ENCODE results near the gene MCCC1.

MCCC1 gene

DNA sequence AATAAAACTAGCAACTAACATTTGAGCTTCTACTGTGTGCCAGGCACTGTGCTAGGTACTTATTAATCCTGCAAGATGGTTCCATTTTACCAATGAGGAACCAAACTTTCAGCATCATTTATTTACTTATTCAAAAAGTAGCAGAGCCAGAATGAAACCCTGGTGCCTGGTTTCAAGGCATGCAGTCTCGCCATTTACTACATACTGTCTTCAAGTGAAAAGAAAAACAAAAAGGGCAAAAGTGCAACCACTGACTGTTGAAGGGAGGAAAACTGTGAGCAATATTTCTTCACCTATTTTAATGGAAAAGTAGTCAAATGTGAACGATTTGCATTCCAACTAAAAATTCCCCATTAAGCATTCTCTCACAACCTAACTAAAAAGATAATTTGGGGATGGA is 127.7 kb downstream of the MCCC1 start:
- DNase-seq (ENCODE audit: low read depth), result no peak
- TF ChIP-seq, protein P1, sequence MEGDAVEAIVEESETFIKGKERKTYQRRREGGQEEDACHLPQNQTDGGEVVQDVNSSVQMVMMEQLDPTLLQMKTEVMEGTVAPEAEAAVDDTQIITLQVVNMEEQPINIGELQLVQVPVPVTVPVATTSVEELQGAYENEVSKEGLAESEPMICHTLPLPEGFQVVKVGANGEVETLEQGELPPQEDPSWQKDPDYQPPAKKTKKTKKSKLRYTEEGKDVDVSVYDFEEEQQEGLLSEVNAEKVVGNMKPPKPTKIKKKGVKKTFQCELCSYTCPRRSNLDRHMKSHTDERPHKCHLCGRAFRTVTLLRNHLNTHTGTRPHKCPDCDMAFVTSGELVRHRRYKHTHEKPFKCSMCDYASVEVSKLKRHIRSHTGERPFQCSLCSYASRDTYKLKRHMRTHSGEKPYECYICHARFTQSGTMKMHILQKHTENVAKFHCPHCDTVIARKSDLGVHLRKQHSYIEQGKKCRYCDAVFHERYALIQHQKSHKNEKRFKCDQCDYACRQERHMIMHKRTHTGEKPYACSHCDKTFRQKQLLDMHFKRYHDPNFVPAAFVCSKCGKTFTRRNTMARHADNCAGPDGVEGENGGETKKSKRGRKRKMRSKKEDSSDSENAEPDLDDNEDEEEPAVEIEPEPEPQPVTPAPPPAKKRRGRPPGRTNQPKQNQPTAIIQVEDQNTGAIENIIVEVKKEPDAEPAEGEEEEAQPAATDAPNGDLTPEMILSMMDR (conservative IDR thresholded peaks at IDR 0.05; ENCODE audit: low read length), result no peak
- no peak overlapping the region for H3K4me3 ChIP-seq (ENCODE audit: low read length)

DNA sequence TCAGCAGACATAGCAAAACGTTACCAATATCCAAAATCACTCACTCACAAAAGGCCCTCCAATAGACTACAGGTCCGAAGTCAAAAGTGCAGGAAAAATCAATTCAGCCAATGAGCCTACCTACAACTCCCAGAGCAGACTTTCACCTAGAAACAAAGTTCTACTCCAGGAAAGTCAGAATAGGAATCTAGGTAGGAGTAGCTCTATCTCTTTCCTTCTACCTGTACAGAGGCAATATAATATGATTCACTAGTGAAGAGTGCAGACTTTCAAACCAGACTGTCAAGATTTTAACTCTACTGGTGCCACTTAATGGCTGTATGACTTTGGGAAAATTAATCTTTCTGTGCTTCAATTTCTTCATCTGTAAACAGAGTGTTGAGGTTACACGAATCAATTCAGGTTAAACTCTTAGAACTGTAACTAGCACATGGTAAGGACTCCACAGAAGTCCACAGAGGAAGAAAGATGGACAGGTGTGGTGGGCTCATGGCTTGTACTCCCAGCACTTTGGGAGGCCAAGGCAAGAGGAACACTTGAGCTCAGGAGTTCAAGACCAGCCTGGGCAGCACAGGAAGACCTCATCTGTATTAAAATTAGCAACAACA is 128.4 kb downstream of the MCCC1 start:
- no peak overlapping the region for H3K4me3 ChIP-seq (ENCODE audit: low read length)
- TF ChIP-seq, protein P1 (conservative IDR thresholded peaks at IDR 0.05; ENCODE audit: low read length), result no peak
- DNase-seq (ENCODE audit: low read depth), result no peak

DNA sequence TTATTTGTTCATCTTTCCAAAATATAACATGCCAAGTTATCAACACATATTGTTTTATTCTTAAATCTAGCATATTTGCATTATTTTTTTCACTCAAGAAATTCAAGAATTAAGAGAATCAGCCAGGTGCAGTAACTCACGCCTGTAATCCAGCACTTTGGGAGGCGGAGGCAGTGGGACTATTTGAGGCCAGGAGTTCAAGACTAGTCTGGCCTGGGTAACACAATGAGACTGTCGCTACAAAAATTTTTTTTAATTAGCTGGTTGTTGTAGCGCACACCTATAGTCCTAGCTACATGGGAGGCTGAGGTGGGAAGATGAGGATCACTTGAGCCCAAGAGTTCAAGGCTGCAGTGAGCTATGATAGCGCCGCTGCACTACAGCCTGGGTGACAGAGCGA is 129.4 kb downstream of the MCCC1 start:
- H3K4me3 ChIP-seq (ENCODE audit: low read length), result no peak overlapping the region
- TF ChIP-seq, protein P1 (conservative IDR thresholded peaks at IDR 0.05; ENCODE audit: low read length), result no peak
- no peak for DNase-seq (ENCODE audit: low read depth)

DNA sequence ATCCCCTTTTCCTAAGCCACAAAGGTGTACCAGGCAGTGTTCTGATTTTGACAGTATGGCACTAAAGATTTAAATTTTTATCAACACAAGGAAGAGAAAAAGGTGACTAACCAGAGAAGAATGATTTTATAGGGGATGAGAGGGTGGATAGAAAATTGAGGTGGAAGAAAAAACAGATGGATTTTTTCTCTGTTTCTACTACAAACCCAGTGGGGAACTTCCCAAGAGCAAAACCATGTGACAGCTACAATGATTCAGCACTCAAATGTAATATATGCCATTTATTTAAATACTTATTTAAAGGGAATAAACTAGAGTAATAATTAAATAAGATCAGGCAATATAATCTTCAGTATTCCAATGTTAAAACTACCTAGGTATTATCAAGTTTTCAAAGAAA is 130.0 kb downstream of the MCCC1 start:
- TF ChIP-seq, protein P1 (conservative IDR thresholded peaks at IDR 0.05; ENCODE audit: low read length), result no peak
- H3K4me3 ChIP-seq (ENCODE audit: low read length), result no peak overlapping the region
- DNase-seq (ENCODE audit: low read depth), result peak; percentile 43

DNA sequence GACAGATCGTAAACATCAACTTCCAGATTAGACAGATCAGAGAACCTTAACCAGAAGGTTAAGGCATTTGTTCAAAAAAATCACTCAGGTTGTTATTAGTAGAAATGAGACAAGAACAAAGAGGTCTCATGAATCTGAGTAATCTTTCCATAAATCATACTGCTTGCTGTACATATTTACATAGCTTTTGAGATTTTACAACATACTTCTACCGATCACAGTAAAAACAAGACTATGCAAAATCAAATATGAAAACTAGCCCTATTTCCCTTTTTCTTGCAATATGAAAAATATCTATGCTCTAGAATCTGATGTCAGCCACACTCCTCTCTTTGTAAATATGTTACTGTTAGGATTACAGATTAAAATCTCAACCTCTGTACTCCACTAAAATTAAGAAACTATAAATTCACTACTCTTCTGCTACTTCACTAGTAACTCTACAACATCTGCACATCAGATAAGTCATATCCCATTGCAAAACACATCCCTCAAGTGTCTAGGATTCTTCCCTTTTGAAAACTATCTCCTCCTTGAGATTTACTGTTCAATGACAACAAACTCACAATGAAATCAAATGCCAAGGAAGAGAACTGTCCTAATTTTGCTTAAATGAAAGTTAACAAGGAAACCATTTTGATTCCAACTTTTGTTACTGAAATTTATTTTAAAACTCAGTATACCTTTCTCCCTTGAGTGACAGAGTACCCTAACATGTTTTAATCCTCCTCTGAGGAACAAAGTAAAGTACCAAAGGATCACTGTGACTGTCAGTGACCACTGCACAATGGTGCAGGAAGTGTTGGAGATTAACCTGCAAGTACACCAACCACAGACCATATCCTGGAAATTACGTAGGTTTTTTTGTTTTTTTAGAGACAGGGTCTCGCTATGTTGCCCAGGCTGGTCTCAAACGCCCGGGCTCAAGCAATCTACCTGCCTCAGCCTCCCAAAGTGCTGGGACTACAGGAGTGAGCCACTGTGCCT is 131.8 kb downstream of the MCCC1 start:
- H3K4me3 ChIP-seq (ENCODE audit: low read length), result no peak overlapping the region
- no peak for DNase-seq (ENCODE audit: low read depth)
- TF ChIP-seq, protein P1 (conservative IDR thresholded peaks at IDR 0.05; ENCODE audit: low read length), result no peak

DNA sequence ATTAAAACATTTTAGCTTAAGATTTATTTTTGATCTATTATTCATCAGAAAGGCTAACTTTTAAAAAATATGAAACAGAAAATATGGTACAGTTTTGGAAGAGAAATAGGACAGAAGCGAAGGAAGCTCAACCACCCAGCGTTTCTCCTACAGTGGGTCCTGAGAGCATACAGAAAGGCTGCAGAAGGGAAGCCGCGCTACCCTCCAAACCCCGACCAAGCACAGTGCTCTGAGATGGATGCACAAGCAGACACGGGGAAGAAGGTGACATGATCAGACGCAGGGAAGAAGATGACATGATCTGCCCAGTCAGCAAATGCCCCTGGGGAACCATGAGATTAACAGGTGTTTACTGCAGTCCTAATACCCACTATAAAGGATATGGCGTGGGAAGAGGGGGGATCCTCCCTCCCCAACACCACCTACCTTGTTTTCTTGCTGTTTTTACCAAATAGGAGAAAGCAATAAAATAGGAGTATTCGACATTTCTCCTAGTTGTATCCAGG is 133.4 kb downstream of the MCCC1 start:
- no peak for DNase-seq (ENCODE audit: low read depth)
- no peak overlapping the region for H3K4me3 ChIP-seq (ENCODE audit: low read length)
- TF ChIP-seq, protein P1 (conservative IDR thresholded peaks at IDR 0.05; ENCODE audit: low read length), result no peak

All from AG10803 (cell line).